HepG2 (cell line): Measurements from ENCODE around the gene TSC22D4. TPM values are rescaled to one million over a fixed set of nuclear protein-coding genes. Genes with fewer than 3 reads are reported as not detected.

Source experiments
- CHD4 ChIP-seq: fragments of 200-600 bp; sonication (generic); IDR thresholded peaks from 2 replicates; pipeline ENCODE4 v1.7.0; 2017; ENCODE audit warnings: mild to moderate bottlenecking, low read length, borderline replicate concordance
- FOXC1 ChIP-seq: sonication (generic); formaldehyde crosslinking; IDR thresholded peaks from 2 replicates; pipeline ENCODE4 v1.8.0; 2022; ENCODE audit warnings: mild to moderate bottlenecking, missing genetic modification reagents, borderline replicate concordance
- GPBP1L1 ChIP-seq: sonication (generic); formaldehyde crosslinking; IDR thresholded peaks from 2 replicates; pipeline ENCODE4 v1.5.0; 2020; ENCODE audit warnings: mild to moderate bottlenecking, missing genetic modification reagents
- HNRNPK ChIP-seq: fragments of 200-400 bp; formaldehyde crosslinking; IDR thresholded peaks from 2 replicates; pipeline ENCODE4 v1.6.1; 2018; ENCODE audit warnings: low read length, low read depth, moderate library complexity, mild to moderate bottlenecking; ENCODE audit not compliant: poor library complexity, severe bottlenecking
- KLF12 ChIP-seq: sonication (generic); formaldehyde crosslinking; IDR thresholded peaks from 2 replicates; pipeline ENCODE4 v1.4.0; 2020; ENCODE audit warnings: missing genetic modification reagents, borderline replicate concordance
- NCOA5 ChIP-seq: sonication (generic); formaldehyde crosslinking; IDR thresholded peaks from 2 replicates; pipeline ENCODE4 v1.4.0; 2020; ENCODE audit warnings: missing genetic modification reagents
- NFE2 ChIP-seq: sonication (generic); formaldehyde crosslinking; IDR thresholded peaks from 2 replicates; pipeline ENCODE4 v1.4.0; 2020; ENCODE audit warnings: missing genetic modification reagents
- PAXIP1 ChIP-seq: sonication (generic); formaldehyde crosslinking; conservative IDR thresholded peaks from 2 replicates; pipeline ENCODE4 v1.4.0; 2020; ENCODE audit warnings: mild to moderate bottlenecking, missing genetic modification reagents, moderate library complexity
- RBFOX2 ChIP-seq: fragments of 200-400 bp; formaldehyde crosslinking; IDR thresholded peaks from 2 replicates; pipeline ENCODE4 v1.6.1; 2017; ENCODE audit warnings: low read depth, mild to moderate bottlenecking, low read length
- RNF219 ChIP-seq: sonication (generic); formaldehyde crosslinking; IDR thresholded peaks from 2 replicates; pipeline ENCODE4 v1.5.0; 2020; ENCODE audit warnings: mild to moderate bottlenecking, missing genetic modification reagents
- SMAD9 ChIP-seq: sonication (generic); formaldehyde crosslinking; IDR thresholded peaks from 2 replicates; pipeline ENCODE4 v1.5.1; 2020; ENCODE audit warnings: mild to moderate bottlenecking, missing genetic modification reagents
- ZC3H13 ChIP-seq: sonication (generic); formaldehyde crosslinking; IDR thresholded peaks from 2 replicates; pipeline ENCODE4 v1.8.1; 2023; ENCODE audit warnings: mild to moderate bottlenecking, missing genetic modification reagents, moderate library complexity
- ZFP37 ChIP-seq: sonication (generic); formaldehyde crosslinking; IDR thresholded peaks from 2 replicates; pipeline ENCODE4 v1.4.0; 2020; ENCODE audit warnings: missing genetic modification reagents, borderline replicate concordance
- ZNF282 ChIP-seq: fragments of 450-650 bp; IDR thresholded peaks from 2 replicates; pipeline ENCODE4 v1.6.1; 2018; ENCODE audit not compliant: partially characterized antibody
- ZNF335 ChIP-seq: sonication (generic); formaldehyde crosslinking; IDR thresholded peaks from 2 replicates; pipeline ENCODE4 v1.4.0; 2020; ENCODE audit warnings: missing genetic modification reagents
- ZNF510 ChIP-seq: sonication (generic); formaldehyde crosslinking; IDR thresholded peaks from 2 replicates; pipeline ENCODE4 v1.4.0; 2020; ENCODE audit warnings: low read depth, mild to moderate bottlenecking, missing genetic modification reagents
- ZNF629 ChIP-seq: sonication (generic); formaldehyde crosslinking; conservative IDR thresholded peaks from 2 replicates; pipeline ENCODE4 v1.5.0; 2020; ENCODE audit warnings: missing genetic modification reagents
- ZSCAN22 ChIP-seq: sonication (generic); formaldehyde crosslinking; IDR thresholded peaks from 2 replicates; pipeline ENCODE4 v1.4.0; 2020; ENCODE audit warnings: mild to moderate bottlenecking, missing genetic modification reagents
- ZSCAN5A ChIP-seq: sonication (generic); formaldehyde crosslinking; IDR thresholded peaks from 2 replicates; pipeline ENCODE4 v1.8.0; 2022; ENCODE audit warnings: mild to moderate bottlenecking, missing genetic modification reagents, borderline replicate concordance
- polyA plus RNA-seq, 8 experiments: library from polyadenylated mRNA; depleted of rRNA in 3 of 8; stranded (reverse) in 7 of 8; unstranded in 1 of 8; fragments of >200 nt; fragmentation: Illumina TruSeq in 4 of 8; extraction: Trizol in 4 of 8; gene quantifications; 2 replicates each; pipeline versions ENCODE4 v1.2.1 to v1.2.3, GENCODE V29; 2011 to 2016; ENCODE audit warnings: low read depth in 4 of 8, missing spikeins in 1 of 8, mixed read lengths in 1 of 8; ENCODE audit not compliant: insufficient read depth in 1 of 8
- total RNA-seq, 5 experiments: library from RNA; depleted of rRNA; stranded (reverse); fragments of >200 nt; fragmentation: Illumina TruSeq; extraction: Trizol; gene quantifications; 2 replicates each; pipeline ENCODE4 v1.2.3, GENCODE V29; 2016; ENCODE audit warnings: low read depth in 1 of 5

TSC22D4 gene
- total and polyA plus RNA-seq, 2 of the 13 experiments (the other 11 are each of a cell fraction or from before 2014, with no cell fraction given) = 7.7 to 8.7 TPM

GRCh38 chr7:100444311-100445278 is 34.4 kb downstream of the TSC22D4 start (continued):
- TF ChIP-seq KLF12 (CRISPR knock-in tag) (no peak), CHD4 (no peak), RNF219 (CRISPR knock-in tag) (no peak), ZNF510 (CRISPR knock-in tag) (no peak), RBFOX2 (peak; percentile 43; the same call in 1 of the 2 replicates), GPBP1L1 (CRISPR knock-in tag) (no peak), NFE2 (no peak), PAXIP1 (CRISPR knock-in tag) (peak; percentile 95), NCOA5 (CRISPR knock-in tag) (no peak), ZNF282 (no peak), SMAD9 (no peak), ZSCAN22 (no peak; the same call in 1 of the 2 replicates), HNRNPK (no peak), ZNF629 (CRISPR knock-in tag) (no peak; the same call in 1 of the 2 replicates), ZNF335 (CRISPR knock-in tag) (peak; percentile 71; the same call in 1 of the 2 replicates), ZC3H13 (0 out of 2 replicates have a peak, but pooled peaks have one; percentile 71), FOXC1 (CRISPR knock-in tag) (no peak), ZFP37 (CRISPR knock-in tag) (no peak), ZSCAN5A (CRISPR knock-in tag) (0 out of 2 replicates have a peak, but pooled peaks have one; percentile 35)
